ENCODE results near the gene DPYSL4. TPM values are rescaled to one million over a fixed set of nuclear protein-coding genes. Genes with fewer than 3 reads are reported as not detected.
A peak's percentile ranks its signal among the peaks of the same experiment; 100 is the strongest.

DPYSL4 gene
- total RNA-seq, 1 donor from 2014 or later: 5.6 TPM

DNA sequence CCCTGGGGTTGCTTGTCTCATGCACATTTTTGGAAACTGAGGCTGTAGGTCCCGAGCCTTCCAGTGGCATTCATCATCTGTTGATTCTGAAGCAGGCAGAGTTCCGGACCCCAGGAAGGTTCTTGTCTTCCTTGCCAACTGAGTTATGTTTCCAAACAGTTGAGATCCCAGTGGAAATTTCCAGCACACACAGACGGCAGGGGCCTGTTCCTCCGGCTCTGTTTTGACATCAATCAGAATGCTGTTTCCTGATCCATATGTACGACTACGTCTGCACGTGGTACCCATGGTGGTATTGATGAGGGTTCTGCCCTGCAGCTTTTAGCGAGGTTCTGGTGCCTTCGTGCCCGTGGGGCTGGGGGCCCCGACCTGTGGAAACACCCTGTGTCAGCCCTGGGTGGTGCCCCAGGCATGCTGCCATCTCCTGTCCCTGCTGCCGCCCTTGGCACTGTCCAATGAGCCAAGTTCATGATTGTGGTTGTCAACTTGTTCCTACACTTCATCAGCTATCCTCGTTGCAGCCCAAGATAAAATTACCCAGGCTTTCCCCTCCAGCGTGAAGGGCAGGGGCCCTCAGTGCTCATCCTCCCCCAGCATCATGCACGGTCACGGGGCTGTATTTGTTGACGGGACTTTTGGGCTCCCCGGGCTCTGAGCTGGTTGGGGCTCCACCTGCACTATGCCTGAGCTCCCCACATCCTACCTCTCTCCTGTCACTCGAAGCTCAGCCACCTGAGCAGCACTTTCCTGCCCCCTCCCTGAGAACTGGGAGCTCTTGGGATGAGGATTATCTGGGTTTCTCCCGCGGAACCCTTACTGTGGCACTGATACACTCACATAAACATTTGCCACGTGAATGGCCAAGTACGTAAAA is 7.8 kb upstream of the DPYSL4 start:
- DNase-seq (ENCODE audit: low read depth in 2 of 2): no peak

DNA sequence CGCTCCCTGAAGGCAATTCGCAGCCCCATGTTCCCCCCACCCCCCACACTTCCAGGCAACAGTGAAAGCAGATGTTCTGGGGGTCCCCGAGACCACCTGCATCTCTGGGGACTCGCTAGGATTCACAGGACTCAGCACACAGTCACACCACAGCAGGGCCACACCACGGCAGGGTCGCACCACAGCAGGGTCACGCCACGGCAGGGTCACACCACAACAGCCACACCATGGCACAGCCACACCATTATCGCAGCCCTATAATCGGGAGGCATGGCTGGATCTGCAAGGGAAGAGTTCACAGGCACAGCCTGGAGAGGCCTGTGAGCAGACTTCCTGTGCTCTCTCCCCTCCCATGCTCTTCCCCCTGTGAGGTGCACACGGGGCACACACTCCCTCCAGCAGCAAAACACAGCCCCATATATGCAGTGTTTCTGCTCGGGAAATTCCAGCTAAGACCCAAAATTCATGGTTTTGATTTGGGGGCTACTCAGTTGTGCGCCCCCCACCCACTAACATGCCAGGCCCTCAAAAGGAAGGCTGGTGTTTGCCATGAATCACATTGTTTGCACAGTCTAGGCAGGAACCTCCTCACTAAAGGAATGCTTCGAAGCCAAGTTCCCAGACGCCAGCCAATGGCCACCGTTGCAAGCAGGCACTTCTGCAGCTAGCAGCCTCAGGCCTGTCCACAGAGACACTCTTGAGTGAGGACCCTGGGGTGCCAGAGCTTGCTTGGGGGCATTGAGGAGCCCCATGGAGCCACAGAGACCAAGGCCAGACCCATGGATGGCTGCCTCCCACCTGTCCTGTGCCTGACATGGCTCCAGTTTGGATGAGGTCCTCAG is 7.0 kb upstream of the DPYSL4 start:
- DNase-seq (ENCODE audit: low read depth in 2 of 2): no peak

DNA sequence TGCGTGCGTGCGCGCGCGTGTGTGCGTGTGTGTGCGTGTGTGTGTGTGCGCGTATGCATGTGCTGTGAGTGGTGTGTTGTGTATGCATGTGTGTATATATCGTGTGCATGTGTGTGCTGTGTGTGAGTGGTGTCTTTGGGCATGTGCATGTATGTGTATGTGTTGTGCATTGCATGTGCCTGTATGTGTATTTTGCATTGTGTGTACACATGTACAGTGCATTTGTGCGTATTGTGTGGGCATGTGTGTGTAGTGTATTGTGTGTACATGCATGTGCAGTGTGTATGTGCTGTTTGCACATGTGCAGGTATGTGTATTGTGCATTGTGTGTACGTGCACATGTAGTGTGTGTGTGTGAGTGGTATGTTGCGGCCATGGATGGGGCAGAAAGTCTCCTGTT is 6.0 kb upstream of the DPYSL4 start:
- DNase-seq (ENCODE audit: low read depth in 2 of 2): no peak

- DNase-seq (ENCODE audit: low read depth in 2 of 2): no peak
Measured at GRCh38 chr10:132181691-132182425, 4.9 kb upstream of the DPYSL4 start.

DNA sequence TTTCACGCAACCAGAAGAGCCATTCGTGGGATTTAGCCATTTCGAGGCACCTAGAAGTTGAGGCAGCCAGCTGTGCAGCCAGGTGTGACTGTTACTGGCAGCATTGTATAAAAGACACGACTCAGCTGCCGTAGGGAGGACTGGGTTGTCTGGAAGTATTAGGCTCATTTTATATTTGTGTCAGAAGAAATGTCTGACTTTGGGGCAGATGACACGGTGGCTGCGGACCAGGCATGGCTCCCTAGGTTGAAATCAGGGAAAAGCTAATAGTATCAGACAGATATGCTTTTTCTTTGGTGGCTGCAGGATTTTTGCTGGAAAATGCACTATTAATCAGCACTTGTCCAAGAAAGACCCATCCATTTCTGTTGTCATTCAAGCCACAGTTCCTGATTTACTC is 4.2 kb upstream of the DPYSL4 start:
- no peak for DNase-seq (ENCODE audit: low read depth in 2 of 2)

DNA sequence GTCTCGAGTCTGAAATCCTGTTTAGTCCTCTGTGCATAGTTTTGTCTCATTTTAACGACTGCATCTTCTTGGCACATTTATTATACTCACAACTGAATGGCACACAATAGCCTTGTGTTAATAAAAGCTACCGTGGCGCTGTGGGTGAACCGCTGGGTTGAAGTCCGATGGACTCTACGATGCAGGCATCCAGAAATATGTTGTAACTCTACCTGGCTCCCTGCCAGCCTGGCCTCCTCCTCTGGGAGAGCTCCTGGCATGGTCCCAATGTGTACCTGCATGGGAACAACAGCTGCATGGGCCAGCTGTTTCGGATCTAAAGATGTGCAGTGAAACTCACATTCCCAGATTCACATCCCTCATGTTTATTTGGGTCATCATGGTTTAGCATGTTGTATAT is 3.7 kb upstream of the DPYSL4 start:
- no peak for DNase-seq (ENCODE audit: low read depth in 2 of 2)

GRCh38 chr10:132184816-132185593 is 1.7 kb upstream of the DPYSL4 start:
- no peak for DNase-seq (ENCODE audit: low read depth in 2 of 2)

- DNase-seq (ENCODE audit: low read depth in 2 of 2): peak in 1 of 2 donors; percentile 41
Measured at GRCh38 chr10:132185601-132186487, 904 bp upstream of the DPYSL4 start.

- DNase-seq (ENCODE audit: low read depth in 2 of 2): no peak
Measured at GRCh38 chr10:132187430-132188138, 836 bp downstream of the DPYSL4 start.

DNA sequence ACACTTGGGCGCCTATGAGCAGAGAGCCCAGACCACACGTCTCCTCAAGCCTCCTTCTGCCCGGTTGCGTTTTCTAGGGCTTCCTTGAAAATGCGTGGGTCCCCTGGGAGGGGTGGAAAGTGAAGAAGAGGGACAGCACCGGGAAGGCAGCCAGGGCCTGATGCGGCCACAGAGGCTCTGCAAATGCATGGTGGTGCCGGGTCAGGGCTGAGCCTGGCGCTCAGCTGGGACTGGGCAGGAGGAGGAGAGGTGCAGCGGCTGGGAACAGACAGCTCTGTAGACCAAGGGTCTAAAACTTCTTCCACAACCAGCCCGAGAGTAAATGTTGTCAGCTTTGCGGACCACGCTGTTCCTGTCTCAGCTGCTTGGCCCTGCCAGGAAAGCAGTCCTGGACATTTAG is 1.6 kb downstream of the DPYSL4 start:
- DNase-seq (ENCODE audit: low read depth in 2 of 2): no peak

GRCh38 chr10:132189016-132189415 is 2.3 kb downstream of the DPYSL4 start:
- no peak for DNase-seq (ENCODE audit: low read depth in 2 of 2)

DNA sequence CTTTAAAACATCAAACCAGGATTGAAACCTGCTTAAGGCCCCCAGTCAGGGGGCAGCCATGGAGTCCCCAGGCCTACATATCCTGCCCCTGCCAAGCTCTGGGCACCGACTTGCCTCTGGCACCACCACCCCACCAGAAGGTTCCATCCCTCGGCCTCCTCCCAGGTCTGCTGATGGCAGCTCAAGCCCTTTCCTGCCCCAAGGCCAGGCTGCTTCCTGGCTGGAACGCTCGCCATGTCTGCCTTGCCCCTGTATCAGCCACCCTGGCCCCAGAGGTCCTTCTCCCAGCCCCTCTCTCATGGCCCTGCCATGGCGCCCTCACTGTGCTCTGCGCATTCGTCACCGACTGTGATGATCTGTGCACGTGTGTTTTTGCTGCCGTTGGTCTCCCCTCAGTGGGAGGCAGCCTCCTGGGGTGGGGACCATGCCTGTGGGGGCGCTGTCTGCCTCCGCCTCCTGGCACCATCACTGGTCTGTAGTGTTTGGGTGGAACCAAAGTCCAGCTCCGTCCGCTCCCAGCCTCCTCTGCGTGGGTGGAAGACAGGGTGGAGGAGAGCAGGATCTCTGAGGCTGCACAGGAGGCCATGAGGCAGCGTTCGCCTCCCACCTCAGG is 3.2 kb downstream of the DPYSL4 start:
- no peak for DNase-seq (ENCODE audit: low read depth in 2 of 2)

GRCh38 chr10:132192076-132192975 is 5.6 kb downstream of the DPYSL4 start:
- no peak for DNase-seq (ENCODE audit: low read depth in 2 of 2)

DNA sequence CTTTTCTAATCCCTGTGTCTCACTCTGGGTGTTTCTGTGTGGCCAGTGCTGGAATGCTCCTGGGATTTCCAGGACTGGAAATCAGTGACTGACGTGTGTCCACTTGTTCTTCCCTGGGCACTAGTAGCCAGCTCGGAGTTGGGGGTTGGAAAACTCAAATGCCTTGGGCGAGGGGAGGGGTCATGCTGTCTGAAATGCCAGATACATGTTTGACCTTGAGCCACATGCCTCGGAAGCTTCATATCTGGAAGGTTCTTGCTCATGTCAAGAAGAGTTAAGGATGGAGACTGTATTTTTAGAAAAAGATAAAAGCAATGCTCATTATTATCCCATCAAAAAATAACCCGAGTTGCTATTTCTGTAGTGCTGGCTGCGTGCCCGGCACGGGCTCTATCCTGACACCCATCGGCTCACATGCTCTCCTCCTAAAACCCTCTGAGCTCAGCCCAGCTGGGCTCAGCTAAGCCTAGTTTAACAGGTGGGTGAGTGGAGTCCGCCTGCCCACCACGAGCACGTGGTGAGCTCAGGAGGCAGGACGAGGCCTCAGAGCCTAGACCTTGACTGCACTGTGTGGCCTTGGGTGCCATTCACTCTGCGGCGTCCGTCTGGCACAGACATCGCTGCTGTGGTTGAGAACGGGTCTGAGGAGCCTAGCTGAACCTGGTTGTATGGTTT is 6.4 kb downstream of the DPYSL4 start:
- no peak for DNase-seq (ENCODE audit: low read depth in 2 of 2)

GRCh38 chr10:132193907-132194552 is 7.3 kb downstream of the DPYSL4 start:
- DNase-seq (ENCODE audit: low read depth in 2 of 2): peak in 1 of 2 donors; percentile 19

DNA sequence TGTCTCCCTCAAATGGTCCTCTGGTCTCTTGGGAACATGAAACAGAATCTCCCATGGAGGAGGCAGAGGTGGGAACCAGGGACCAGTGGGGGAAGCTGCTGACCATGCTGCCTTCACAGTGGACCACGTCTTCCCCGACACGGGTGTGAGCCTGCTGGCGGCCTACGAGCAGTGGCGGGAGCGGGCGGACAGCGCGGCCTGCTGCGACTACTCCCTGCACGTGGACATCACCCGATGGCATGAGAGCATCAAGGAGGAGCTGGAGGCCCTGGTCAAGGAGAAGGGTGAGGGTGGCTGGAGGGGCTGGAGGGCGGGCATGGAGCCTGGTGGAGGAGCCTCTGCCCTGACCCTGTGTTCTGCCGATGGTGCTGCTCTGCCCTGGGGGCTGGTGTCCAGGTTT is 8.0 kb downstream of the DPYSL4 start:
- no peak for DNase-seq (ENCODE audit: low read depth in 2 of 2)

Measured in dermis microvascular lymphatic vessel endothelial cell (primary cell).